Measurements from ENCODE around the gene PSMB8.

The PSMB8 gene

GRCh38 chr6:32855467-32856174 is 11.8 kb upstream of the PSMB8 start:
- DNase-seq: no peak

DNA sequence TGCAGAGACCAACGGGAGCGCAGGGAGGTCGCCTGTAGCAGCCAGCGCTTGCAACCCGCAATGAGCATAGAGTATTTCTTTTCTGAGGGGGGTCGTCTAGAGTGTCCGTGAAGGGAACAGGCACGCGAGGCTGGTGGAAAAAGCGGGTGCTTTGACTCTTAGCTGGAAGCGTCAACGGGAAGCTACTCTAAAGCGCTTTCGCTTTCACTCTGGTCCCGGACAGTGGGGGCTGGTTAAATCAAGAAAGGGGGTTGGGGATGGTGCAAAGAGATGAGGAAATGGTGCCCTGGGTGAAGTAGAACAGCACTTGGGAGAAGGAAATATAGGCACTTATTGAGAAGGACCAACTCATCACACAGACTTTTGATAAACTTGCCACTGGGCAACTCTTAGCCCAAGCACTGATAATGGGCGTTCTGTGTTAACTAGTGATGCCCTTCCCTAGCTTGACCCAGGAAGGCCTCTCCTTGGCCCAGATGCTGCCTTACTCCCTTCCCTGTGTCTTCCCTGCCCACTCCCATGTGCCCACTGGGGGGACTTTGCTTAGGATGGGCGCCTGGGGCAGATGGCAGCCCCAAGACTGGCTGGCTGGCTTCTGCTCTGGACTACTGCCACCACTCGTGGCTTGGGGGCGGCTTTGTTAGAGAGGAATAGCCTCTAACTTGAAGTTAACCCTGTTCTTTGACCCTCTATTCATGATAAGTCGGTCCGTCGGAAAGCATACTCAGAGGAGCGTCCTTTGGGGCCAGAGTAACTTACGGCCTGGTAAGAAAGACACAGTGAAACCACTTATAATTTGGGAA is 10.7 kb upstream of the PSMB8 start:
- peak; percentile 71 for DNase-seq

- peak; percentile 96 for DNase-seq
These were observed 9.9 kb upstream of the PSMB8 start, which contains the start of the genes PSMB9 and TAP1 for GRCh38 chr6:32853541-32854375. Gene PSMB9 (plus strand): TSS chr6:32854192. CDS start chr6:32854230, 38 bp downstream. Gene TAP1 (minus strand): TSS chr6:32853704. CDS start chr6:32853636, 68 bp downstream.

- peak; percentile 54 for DNase-seq
These were observed 9.1 kb upstream of the PSMB8 start for GRCh38 chr6:32852844-32853540.

- peak; percentile 33 for DNase-seq
These were observed 8.4 kb upstream of the PSMB8 start for GRCh38 chr6:32852018-32852843.

GRCh38 chr6:32851025-32851424 is 7.2 kb upstream of the PSMB8 start:
- DNase-seq: peak; percentile 24

- DNase-seq: no peak
These were observed 5.3 kb upstream of the PSMB8 start for GRCh38 chr6:32849126-32849525.

- DNase-seq: no peak
These were observed 3.9 kb upstream of the PSMB8 start for GRCh38 chr6:32847795-32848194.

DNA sequence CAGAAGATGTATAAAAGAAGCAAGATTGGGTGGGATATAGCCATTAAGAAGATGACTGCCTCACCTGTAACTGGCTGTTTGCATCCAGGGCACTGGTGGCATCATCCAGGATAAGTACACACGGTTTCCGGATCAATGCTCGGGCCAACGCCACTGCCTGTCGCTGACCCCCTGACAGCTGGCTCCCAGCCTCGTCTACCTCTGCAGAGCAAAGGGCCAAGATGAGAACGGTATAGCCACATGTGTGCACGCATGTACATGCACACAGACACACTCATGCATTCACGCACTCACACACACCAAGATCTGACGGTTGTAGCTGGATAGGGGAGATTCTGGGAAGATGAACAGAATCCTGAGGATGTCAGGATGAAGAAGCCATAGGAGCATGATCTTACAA is 3.2 kb upstream of the PSMB8 start:
- no peak for DNase-seq

DNA sequence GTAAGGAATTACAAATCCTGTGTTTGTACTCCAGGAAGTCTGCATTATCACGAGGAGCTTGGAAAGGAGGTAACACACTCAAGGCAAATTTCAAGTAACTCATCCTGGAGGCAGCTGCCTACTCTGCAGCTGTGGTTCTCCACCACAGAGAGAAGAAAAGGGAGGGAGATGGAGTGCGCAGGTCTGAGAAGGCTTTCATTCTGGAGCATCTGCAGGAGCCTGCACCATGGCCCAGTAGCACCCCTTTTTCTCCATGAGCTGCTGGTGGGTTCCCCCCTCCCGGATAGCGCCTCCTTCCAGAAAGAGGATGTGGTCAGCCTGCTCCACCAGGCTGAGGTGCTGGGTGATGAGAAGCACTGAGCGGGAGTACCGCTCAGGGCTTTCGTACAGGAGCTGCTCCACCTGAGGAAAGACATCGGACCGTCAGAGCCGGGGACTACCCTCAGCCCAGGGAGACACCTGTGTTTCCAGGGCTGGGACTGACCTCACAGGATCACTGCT is 1.6 kb upstream of the PSMB8 start:
- DNase-seq: peak; percentile 57

- DNase-seq: peak; percentile 58
These were observed 1.1 kb upstream of the PSMB8 start for GRCh38 chr6:32844839-32845383.

- DNase-seq: no peak
These were observed 392 bp downstream of the PSMB8 start for GRCh38 chr6:32843331-32843978.

- no peak for DNase-seq
These were observed 1.2 kb downstream of the PSMB8 start for GRCh38 chr6:32842690-32843089.

DNA sequence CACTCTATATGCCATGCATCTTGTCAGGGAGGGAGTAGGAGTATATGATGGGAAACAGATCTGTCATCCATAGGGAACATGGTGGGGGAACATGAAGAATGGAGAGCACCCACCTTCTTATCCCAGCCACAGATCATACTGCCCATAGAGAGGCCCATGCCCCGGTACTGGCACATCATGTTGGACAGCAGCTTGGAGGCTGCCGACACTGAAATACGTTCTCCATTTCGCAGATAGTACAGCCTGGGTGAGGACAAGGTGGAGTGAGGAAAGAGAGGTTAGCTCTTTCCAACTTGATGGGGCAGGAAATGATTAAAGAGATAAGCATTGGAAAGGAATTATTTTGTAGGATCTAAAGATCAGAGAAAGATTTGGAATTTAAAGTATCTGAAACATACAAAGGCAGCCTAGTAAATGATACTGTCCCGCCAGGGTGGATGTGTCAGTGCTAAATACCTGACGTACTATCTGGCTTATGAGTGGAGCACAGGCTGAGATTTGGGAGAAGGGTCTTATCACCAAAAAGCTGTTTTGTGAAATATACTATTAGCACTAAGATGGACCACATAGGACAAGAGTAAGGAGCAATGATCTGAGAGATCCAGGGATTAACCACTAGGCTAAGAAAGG is 1.7 kb downstream of the PSMB8 start:
- DNase-seq: no peak

DNA sequence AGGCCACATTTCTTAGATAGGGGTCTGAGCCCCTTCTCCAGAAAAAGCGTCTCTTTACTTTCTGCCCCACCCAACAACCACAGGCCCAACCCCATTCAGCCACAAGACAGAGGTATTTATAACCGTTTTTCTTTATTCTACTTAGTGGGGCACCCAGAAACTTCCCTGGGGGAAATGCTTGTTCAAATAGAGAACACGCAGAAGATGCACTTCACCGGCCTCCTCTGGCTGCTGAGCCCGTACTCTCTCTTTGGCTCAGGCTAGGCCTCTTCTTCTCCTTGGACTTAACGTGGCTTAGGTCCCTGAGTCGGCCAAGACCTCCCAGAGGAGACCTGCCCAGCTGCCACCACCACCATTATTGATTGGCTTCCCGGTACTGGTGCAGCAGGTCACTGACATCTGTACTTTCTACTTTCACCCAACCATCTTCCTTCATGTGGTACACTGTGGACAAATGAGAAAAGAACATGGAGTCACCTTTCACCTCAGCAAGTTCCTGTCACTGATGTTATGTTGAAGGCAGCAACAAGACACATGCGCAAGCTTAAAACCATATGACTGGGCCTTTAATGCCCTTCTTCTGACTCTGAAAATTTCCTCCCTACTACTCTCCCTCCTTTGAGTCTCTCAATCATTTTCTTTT is 3.1 kb downstream of the PSMB8 start:
- peak; percentile 29 for DNase-seq

GRCh38 chr6:32839356-32839755 is 4.5 kb downstream of the PSMB8 start:
- DNase-seq: no peak

GRCh38 chr6:32838114-32838958 is 5.5 kb downstream of the PSMB8 start, which contains the start of gene TAP2:
Gene TAP2 (minus strand): TSS chr6:32838739. CDS start chr6:32838233, 506 bp downstream.
- peak; percentile 98 for DNase-seq

DNA sequence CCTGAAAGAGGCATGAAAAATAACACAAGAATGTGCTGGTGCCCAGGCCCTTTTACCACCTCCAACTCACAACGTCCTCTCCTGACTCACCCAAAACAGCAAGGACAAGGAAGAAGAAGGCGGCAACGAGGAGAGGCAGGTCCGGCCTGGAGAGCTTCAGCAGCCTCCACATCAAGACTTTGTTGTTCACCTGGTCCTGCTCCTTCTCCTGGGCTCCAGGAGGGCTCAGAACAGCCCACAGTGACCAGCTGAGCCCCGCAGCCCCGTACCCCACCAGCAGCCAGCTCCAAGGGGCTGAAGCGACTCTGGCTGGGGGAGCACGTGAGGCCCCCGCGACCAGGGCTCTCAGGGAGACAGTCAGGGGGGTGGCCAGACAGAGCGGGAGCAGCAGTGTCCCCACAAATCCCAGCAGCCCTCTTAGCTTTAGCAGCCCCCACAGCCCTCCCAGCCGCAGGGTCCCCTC is 6.2 kb downstream of the PSMB8 start:
- no peak for DNase-seq

All from CD4-positive, alpha-beta T cell treated with Interleukin-6 for 4 hours (primary cell).